Ovary (tissue), 9 donors: ENCODE data around the gene KSR1. TPM values are rescaled to one million over a fixed set of nuclear protein-coding genes. Genes with fewer than 3 reads are reported as not detected.

Source experiments
- DNase-seq, 5 donors: peaks; one replicate each; pipeline ENCODE4 v3.0.0-alpha.2; 2019 to 2020
- H3K27ac ChIP-seq, 2 donors: fragments of 200-600 bp; one replicate each; pipeline versions ENCODE4 v1.5.1 to v1.8.0; 2019 to 2022
- H3K27me3 ChIP-seq: fragments of 200-600 bp; one replicate; pipeline ENCODE4 v1.8.0; 2022
- H3K36me3 ChIP-seq: fragments of 200-600 bp; sonication (generic); one replicate; pipeline ENCODE4 v1.5.1; 2019
- H3K4me1 ChIP-seq: one replicate; pipeline ENCODE4 v1.8.1; 2013; ENCODE audit warnings: mild to moderate bottlenecking, moderate library complexity; ENCODE audit not compliant: insufficient read depth
- H3K4me3 ChIP-seq: fragments of 200-600 bp; sonication (generic); one replicate; pipeline ENCODE4 v1.5.1; 2017
- H3K9me3 ChIP-seq, 2 donors: fragments of 200-600 bp in 1 of 2; sonication (generic) in 1 of 2; one replicate each; pipeline versions ENCODE4 v1.5.1 to v1.8.1; 2013 to 2019; ENCODE audit warnings: mild to moderate bottlenecking in 1 of 2, moderate library complexity in 1 of 2
- EP300 ChIP-seq: sonication (generic); formaldehyde crosslinking; IDR thresholded peaks from one replicate; pipeline ENCODE4 v1.6.1; 2017; ENCODE audit warnings: antibody characterized with exemption
- POLR2A ChIP-seq: fragments of 450-650 bp; IDR thresholded peaks from one replicate; pipeline ENCODE4 v1.6.1; 2017; ENCODE audit warnings: antibody characterized with exemption, mild to moderate bottlenecking, moderate library complexity
- WGBS, 3 donors: extraction: QIAGEN DNeasy Blood & Tissue Kit in 1 of 3; methylation state at CpG; one replicate each; pipeline versions ENCODE4 v1.1.5 to v1.1.7; 2013 to 2017; 5-methylcytosine and 5-hydroxymethylcytosine counted together
- intact Hi-C, 4 donors: fragments of 100-400 bp; cut with DNase I; formaldehyde crosslinking; loops; one replicate each; pipeline versions ENCODE4 v1.11.0 to v1.15.1; 2022 to 2023
- polyA plus RNA-seq, 2 donors: library from polyadenylated mRNA; stranded (reverse); fragments of 200-250 nt in 1 of 2; fragments of 350-450 nt in 1 of 2; fragmentation: Illumina TruSeq in 1 of 2; extraction: RNeasy Lipid Tissue Mini Kit (QIAGEN cat#74804) in 1 of 2; gene quantifications; one replicate each; pipeline ENCODE4 v1.2.3, GENCODE V29; 2013 to 2014
- total RNA-seq, 7 donors: library from RNA; depleted of rRNA in 2 of 7; stranded (reverse); fragments of >200 nt in 2 of 7; fragmentation: NEBNext Ultra II Directional in 3 of 7; extraction: Animal tissue kit (Norgen Biotek cat#: 25700) in 3 of 7; gene quantifications; one replicate each; pipeline versions ENCODE4 v1.1.0 to v1.2.4, GENCODE V29; 2016 to 2023
- TF ChIP-seq, protein P1 (sequence below), 3 donors: fragments of 450-650 bp in 2 of 3; fragments of 200-600 bp in 1 of 3; IDR thresholded peaks; one replicate each; pipeline versions ENCODE4 v1.5.1 to v1.8.0; 2016 to 2022; ENCODE audit warnings: antibody characterized with exemption in 3 of 3, mild to moderate bottlenecking in 1 of 3
- donor health status: DM: no; HTN: no; CAD: no; lungs with moderate emphysema.
- donor health status: DM: no; HTN: no; CAD: no.
- donor health status: Bipolar disorder and iron deficiency.
- donor health status: DM: yes; HTN: yes; CAD: no.
- donor health status: DM: no; HTN: no; CAD: no.
- donor health status: DM: yes; HTN: yes; CAD: no.

Gene KSR1
- total and polyA plus RNA-seq, 9 donors: 27.7 to 84.8 (median 39.5) TPM

DNA sequence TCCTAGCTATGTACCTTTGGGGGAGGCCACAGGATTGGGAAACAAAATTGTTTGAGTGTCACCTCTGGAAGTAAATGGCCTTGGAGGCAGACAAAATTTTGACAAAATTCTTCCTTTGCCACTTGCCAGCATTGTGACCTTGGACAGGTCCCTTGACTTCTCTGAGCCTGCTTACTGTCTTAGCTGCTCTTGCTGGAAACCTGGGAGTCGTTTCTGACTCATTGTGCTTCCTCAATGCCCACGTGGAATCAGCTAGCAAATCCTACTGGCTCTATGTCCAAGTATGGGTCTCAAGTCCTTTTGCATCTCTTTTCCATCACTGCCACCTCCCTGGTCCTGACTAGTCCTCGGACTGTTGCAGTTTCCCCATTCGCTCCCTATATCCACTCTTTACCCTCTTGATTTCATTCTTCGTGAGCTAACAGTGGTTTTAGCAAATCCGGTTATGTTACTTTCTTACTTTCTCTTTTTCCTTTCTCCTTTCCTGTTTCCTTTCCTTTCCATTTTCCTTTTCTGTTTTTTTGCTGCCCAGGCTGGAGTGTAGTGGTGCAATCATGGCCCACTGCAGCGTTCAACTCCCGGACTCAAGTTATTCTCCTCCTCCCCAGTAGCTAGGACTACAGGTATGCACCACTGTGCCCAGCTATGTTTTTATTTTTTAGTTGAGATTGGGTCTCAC, 106.7 kb downstream of the KSR1 start:
- Histone ChIP-seq H3K27me3 (no peaks in the 10 kb centered on the region), H3K27ac (no peak overlapping the region), H3K4me1 (peaks cover 7% of the 10 kb centered on the region), H3K36me3 (no peaks in the 10 kb centered on the region), H3K4me3 (no peak overlapping the region), H3K9me3 (no peaks in the 10 kb centered on the region)
- intact Hi-C loops: loop anchor here in 1 of 4 donors (10.0 kb wide), 1 partner anchor 108 kb away; the partner anchor contains the start of gene KSR1
- DNase-seq: no peak
- no peak for TF ChIP-seq EP300
- TF ChIP-seq, protein P1, sequence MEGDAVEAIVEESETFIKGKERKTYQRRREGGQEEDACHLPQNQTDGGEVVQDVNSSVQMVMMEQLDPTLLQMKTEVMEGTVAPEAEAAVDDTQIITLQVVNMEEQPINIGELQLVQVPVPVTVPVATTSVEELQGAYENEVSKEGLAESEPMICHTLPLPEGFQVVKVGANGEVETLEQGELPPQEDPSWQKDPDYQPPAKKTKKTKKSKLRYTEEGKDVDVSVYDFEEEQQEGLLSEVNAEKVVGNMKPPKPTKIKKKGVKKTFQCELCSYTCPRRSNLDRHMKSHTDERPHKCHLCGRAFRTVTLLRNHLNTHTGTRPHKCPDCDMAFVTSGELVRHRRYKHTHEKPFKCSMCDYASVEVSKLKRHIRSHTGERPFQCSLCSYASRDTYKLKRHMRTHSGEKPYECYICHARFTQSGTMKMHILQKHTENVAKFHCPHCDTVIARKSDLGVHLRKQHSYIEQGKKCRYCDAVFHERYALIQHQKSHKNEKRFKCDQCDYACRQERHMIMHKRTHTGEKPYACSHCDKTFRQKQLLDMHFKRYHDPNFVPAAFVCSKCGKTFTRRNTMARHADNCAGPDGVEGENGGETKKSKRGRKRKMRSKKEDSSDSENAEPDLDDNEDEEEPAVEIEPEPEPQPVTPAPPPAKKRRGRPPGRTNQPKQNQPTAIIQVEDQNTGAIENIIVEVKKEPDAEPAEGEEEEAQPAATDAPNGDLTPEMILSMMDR (IDR thresholded peaks at IDR 0.05): no peak
- TF ChIP-seq POLR2A: no peak
- 82 to 84% (median 84%) methylated on average over 8 of the region's 8 CpGs for WGBS, 3 donors

DNA sequence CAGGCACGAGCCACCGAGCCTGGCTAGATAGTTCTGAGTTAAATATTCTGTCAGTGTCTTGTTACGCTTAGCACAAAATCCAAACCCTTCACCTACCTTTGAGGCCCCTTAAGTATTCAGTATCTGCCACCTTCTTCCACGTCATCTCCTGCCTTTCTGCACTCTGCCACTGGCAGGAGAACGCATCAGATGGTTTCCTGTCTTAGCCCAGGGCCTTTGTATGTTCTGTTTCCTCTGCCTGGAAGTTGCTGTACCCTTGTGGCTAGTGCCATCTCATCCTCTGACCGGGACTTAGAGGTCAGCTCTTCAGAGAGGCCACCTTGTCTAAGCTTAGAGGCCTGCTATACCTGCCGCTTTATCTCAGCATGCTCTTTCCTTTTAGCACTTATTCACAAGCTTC, 107.3 kb downstream of the KSR1 start:
- H3K27me3 ChIP-seq: no peaks in the 10 kb centered on the region
- no peaks in the 10 kb centered on the region for H3K36me3 ChIP-seq
- peaks cover 7% of the 10 kb centered on the region for H3K4me1 ChIP-seq
- no peak for DNase-seq
- TF ChIP-seq POLR2A: no peak
- TF ChIP-seq, protein P1 (IDR thresholded peaks at IDR 0.05): no peak
- TF ChIP-seq EP300: no peak
- H3K9me3 ChIP-seq: no peaks in the 10 kb centered on the region
- intact Hi-C loops: loop anchor here in 1 of 4 donors (10.0 kb wide), 1 partner anchor 109 kb away; the partner anchor contains the start of gene KSR1
- H3K4me3 ChIP-seq: no peak overlapping the region
- 87 to 94% (median 91%) methylated on average over 7 of the region's 7 CpGs for WGBS, 3 donors
- no peak overlapping the region for H3K27ac ChIP-seq

- Histone ChIP-seq H3K4me3 (no peak overlapping the region), H3K4me1 (peaks cover 2% of the 10 kb centered on the region), H3K36me3 (no peaks in the 10 kb centered on the region), H3K27me3 (no peaks in the 10 kb centered on the region), H3K9me3 (no peaks in the 10 kb centered on the region), H3K27ac (no peak overlapping the region)
- intact Hi-C loops: loop anchor here in 1 of 4 donors (10.0 kb wide), 1 partner anchor 110 kb away; the partner anchor contains the start of gene KSR1
- WGBS, 3 donors: 61 to 70% (median 64%) methylated on average over 2 of the region's 2 CpGs
- DNase-seq: no peak
- TF ChIP-seq, protein P1 (IDR thresholded peaks at IDR 0.05): no peak
- no peak for TF ChIP-seq POLR2A
- TF ChIP-seq EP300: no peak
These were observed 108.2 kb downstream of the KSR1 start for GRCh38 chr17:27564463-27564862.

GRCh38 chr17:27565874-27566670, 109.8 kb downstream of the KSR1 start:
- Histone ChIP-seq H3K36me3 (no peaks in the 10 kb centered on the region), H3K4me3 (no peak overlapping the region), H3K27me3 (no peaks in the 10 kb centered on the region), H3K27ac (no peak overlapping the region), H3K9me3 (no peaks in the 10 kb centered on the region), H3K4me1 (peaks cover 4% of the 10 kb centered on the region)
- DNase-seq: peak in 1 of 5 donors; percentile 27
- intact Hi-C loops: loop anchor here in 1 of 4 donors (10.0 kb wide), 1 partner anchor 111 kb away; the partner anchor contains the start of gene KSR1
- 83 to 84% (median 84%) methylated on average over 11 of the region's 11 CpGs for whole genome bisulfite sequencing, 3 donors
- TF ChIP-seq EP300 (no peak), POLR2A (no peak)
